Vagina (tissue), 2 donors: ENCODE data around the gene KCNE4. TPM values are rescaled to one million over a fixed set of nuclear protein-coding genes. Genes with fewer than 3 reads are reported as not detected.

Experiments
- DNase-seq, 2 donors: peaks; one replicate each; pipeline ENCODE4 v3.0.0-alpha.2; 2017; ENCODE audit errors: extremely low spot score in 2 of 2
- H3K27ac ChIP-seq: fragments of 200-600 bp; sonication (generic); one replicate; pipeline ENCODE4 v1.5.1; 2019
- H3K27me3 ChIP-seq: fragments of 200-600 bp; sonication (generic); one replicate; pipeline ENCODE4 v1.5.1; 2019
- H3K36me3 ChIP-seq, 2 donors: fragments of 200-600 bp; sonication (generic); one replicate each; pipeline ENCODE4 v1.5.1; 2017 to 2019
- H3K4me1 ChIP-seq: fragments of 200-600 bp; sonication (generic); one replicate; pipeline ENCODE4 v1.5.1; 2019
- H3K4me3 ChIP-seq, 2 donors: fragments of 200-600 bp; sonication (generic); 1 replicate in 1 of 2; 2 replicates in 1 of 2; pipeline ENCODE4 v1.5.1; 2016 to 2019
- H3K9me3 ChIP-seq: fragments of 200-600 bp; sonication (generic); one replicate; pipeline ENCODE4 v1.5.1; 2019
- POLR2A ChIP-seq, 2 donors: fragments of 450-650 bp; IDR thresholded peaks; one replicate each; pipeline ENCODE4 v1.6.1; 2017; ENCODE audit warnings: antibody characterized with exemption in 2 of 2, mild to moderate bottlenecking in 2 of 2, moderate library complexity in 2 of 2
- POLR2AphosphoS5 ChIP-seq, 2 donors: sonication (generic); formaldehyde crosslinking; IDR thresholded peaks; one replicate each; pipeline ENCODE4 v1.9.0; 2017; ENCODE audit warnings: antibody characterized with exemption in 2 of 2, mild to moderate bottlenecking in 2 of 2, low read depth in 1 of 2; ENCODE audit not compliant: insufficient read depth in 1 of 2
- intact Hi-C: fragments of 100-400 bp; cut with DNase I; formaldehyde crosslinking; loops from one replicate; pipeline ENCODE4 v1.15.1; 2023
- total RNA-seq: library from RNA; depleted of rRNA; stranded (reverse); fragments of >200 nt; gene quantifications from one replicate; pipeline ENCODE4 v1.2.3, GENCODE V29; 2016
- TF ChIP-seq, protein P1 (sequence below), 3 experiments: fragments of 450-650 bp in 2 of 3; fragments of 200-600 bp in 1 of 3; sonication (generic) in 1 of 3; IDR thresholded peaks; one replicate each; pipeline ENCODE4 v1.5.1; 2017 to 2019; ENCODE audit warnings: antibody characterized with exemption in 3 of 3, mild to moderate bottlenecking in 2 of 3, moderate library complexity in 2 of 3

The KCNE4 gene
- total RNA-seq, 1 donor from 2014 or later = 4.9 TPM

GRCh38 chr2:223088866-223089265, 36.9 kb downstream of the KCNE4 start:
- Histone ChIP-seq H3K27me3 (no peaks in the 10 kb centered on the region), H3K4me1 (no peaks in the 10 kb centered on the region), H3K4me3 (no peak overlapping the region), H3K9me3 (no peaks in the 10 kb centered on the region), H3K36me3 (no peaks in the 10 kb centered on the region), H3K27ac (no peak overlapping the region)
- TF ChIP-seq POLR2AphosphoS5 (IDR thresholded peaks at IDR 0.05; ENCODE audit: insufficient read depth in 1 of 2, low read depth in 1 of 2) (no peak), POLR2A (IDR thresholded peaks at IDR 0.05) (no peak)
- TF ChIP-seq, protein P1, sequence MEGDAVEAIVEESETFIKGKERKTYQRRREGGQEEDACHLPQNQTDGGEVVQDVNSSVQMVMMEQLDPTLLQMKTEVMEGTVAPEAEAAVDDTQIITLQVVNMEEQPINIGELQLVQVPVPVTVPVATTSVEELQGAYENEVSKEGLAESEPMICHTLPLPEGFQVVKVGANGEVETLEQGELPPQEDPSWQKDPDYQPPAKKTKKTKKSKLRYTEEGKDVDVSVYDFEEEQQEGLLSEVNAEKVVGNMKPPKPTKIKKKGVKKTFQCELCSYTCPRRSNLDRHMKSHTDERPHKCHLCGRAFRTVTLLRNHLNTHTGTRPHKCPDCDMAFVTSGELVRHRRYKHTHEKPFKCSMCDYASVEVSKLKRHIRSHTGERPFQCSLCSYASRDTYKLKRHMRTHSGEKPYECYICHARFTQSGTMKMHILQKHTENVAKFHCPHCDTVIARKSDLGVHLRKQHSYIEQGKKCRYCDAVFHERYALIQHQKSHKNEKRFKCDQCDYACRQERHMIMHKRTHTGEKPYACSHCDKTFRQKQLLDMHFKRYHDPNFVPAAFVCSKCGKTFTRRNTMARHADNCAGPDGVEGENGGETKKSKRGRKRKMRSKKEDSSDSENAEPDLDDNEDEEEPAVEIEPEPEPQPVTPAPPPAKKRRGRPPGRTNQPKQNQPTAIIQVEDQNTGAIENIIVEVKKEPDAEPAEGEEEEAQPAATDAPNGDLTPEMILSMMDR (IDR thresholded peaks at IDR 0.05) = no peak
- DNase-seq = no peak
- intact Hi-C loops = no loop called here

- intact Hi-C loops = no loop called here
- no peak for DNase-seq
- no peak overlapping the region for H3K27ac ChIP-seq
Observed at GRCh38 chr2:223090039-223090438, 38.0 kb downstream of the KCNE4 start.

GRCh38 chr2:223090540-223091235, 38.7 kb downstream of the KCNE4 start:
- Histone ChIP-seq H3K4me3 (no peak overlapping the region), H3K9me3 (no peaks in the 10 kb centered on the region), H3K4me1 (no peaks in the 10 kb centered on the region), H3K36me3 (no peaks in the 10 kb centered on the region), H3K27ac (no peak overlapping the region), H3K27me3 (no peaks in the 10 kb centered on the region)
- DNase-seq = no peak
- TF ChIP-seq POLR2A (IDR thresholded peaks at IDR 0.05) (no peak), POLR2AphosphoS5 (IDR thresholded peaks at IDR 0.05; ENCODE audit: insufficient read depth in 1 of 2, low read depth in 1 of 2) (no peak)
- TF ChIP-seq, protein P1 (IDR thresholded peaks at IDR 0.05) = no peak
- intact Hi-C loops = no loop called here

More at GRCh38 chr2:223090039-223090438, 38.0 kb downstream of the KCNE4 start:
- no peaks in the 10 kb centered on the region for H3K9me3 ChIP-seq
- TF ChIP-seq POLR2AphosphoS5 (IDR thresholded peaks at IDR 0.05; ENCODE audit: insufficient read depth in 1 of 2, low read depth in 1 of 2) (no peak), POLR2A (IDR thresholded peaks at IDR 0.05) (no peak)
- TF ChIP-seq, protein P1 (IDR thresholded peaks at IDR 0.05) = no peak
- H3K4me1 ChIP-seq = no peaks in the 10 kb centered on the region
- no peaks in the 10 kb centered on the region for H3K27me3 ChIP-seq
- H3K36me3 ChIP-seq = no peaks in the 10 kb centered on the region
- H3K4me3 ChIP-seq = no peak overlapping the region

GRCh38 chr2:223092667-223093066, 40.7 kb downstream of the KCNE4 start:
- TF ChIP-seq, protein P1 (IDR thresholded peaks at IDR 0.05) = no peak
- TF ChIP-seq POLR2A (IDR thresholded peaks at IDR 0.05) = no peak
- no peak for TF ChIP-seq POLR2AphosphoS5 (IDR thresholded peaks at IDR 0.05; ENCODE audit: insufficient read depth in 1 of 2, low read depth in 1 of 2)
- intact Hi-C loops = no loop called here
- Histone ChIP-seq H3K27me3 (no peaks in the 10 kb centered on the region), H3K36me3 (no peaks in the 10 kb centered on the region), H3K27ac (no peak overlapping the region), H3K4me3 (no peak overlapping the region), H3K4me1 (no peaks in the 10 kb centered on the region), H3K9me3 (no peaks in the 10 kb centered on the region)
- peak in 1 of 2 donors; percentile 40 for DNase-seq
